H1 (cell line): ENCODE results near the gene PPP1R1B. TPM values are rescaled to one million over a fixed set of nuclear protein-coding genes. Genes with fewer than 3 reads are reported as not detected.
A peak's percentile ranks its signal among the peaks of the same experiment; 100 is the strongest.

Experiments
- CTCF ChIA-PET: fragments of 300-600 bp; sonication (Branson Sonifier 250); formaldehyde crosslinking; loops from one replicate; lab custom pipeline; 2021; ENCODE audit not compliant: partially characterized antibody; lab: Charles Lee
- POLR2A ChIA-PET: fragments of 300-600 bp; sonication (Branson Sonifier 250); formaldehyde crosslinking; loops from one replicate; lab custom pipeline; 2021; ENCODE audit warnings: inconsistent platforms; ENCODE audit not compliant: partially characterized antibody; lab: Charles Lee
- DNase-seq, 2 experiments: peaks; one replicate each; pipeline versions ENCODE4 v3.0.0 to v3.0.0-alpha.2; 2010 to 2022; ENCODE audit warnings: low spot score in 2 of 2, low read depth in 1 of 2, mixed read lengths in 1 of 2
- FAIRE-seq: peaks from 2 replicates; lab custom pipeline; 2011; peaks lifted over from hg19 to GRCh38; lab: Jason Lieb, UNC
- H2AFZ ChIP-seq: 2 replicates; pipeline ENCODE4 v1.8.1; 2012; ENCODE audit warnings: low read length, inconsistent platforms
- H2AK5ac ChIP-seq: 2 replicates; pipeline ENCODE4 v1.6.1; 2013; ENCODE audit warnings: low read depth, low read length
- H2BK120ac ChIP-seq: replicated peaks from 2 replicates; pipeline ENCODE3; 2013; ENCODE audit warnings: low read depth, low read length, inconsistent platforms
- H2BK12ac ChIP-seq: 2 replicates; pipeline ENCODE4 v1.6.1; 2013; ENCODE audit warnings: low read depth, low read length
- H2BK15ac ChIP-seq: 2 replicates; pipeline ENCODE4 v1.6.1; 2013; ENCODE audit warnings: low read length
- H2BK20ac ChIP-seq: 2 replicates; pipeline ENCODE4 v1.6.1; 2013; ENCODE audit warnings: low read length
- H2BK5ac ChIP-seq: 2 replicates; pipeline ENCODE4 v1.6.1; 2013; ENCODE audit warnings: low read depth, low read length
- H3K14ac ChIP-seq: 2 replicates; pipeline ENCODE4 v1.6.1; 2013; ENCODE audit warnings: inconsistent platforms; ENCODE audit not compliant: insufficient read length
- H3K18ac ChIP-seq: 2 replicates; pipeline ENCODE4 v1.6.1; 2013; ENCODE audit warnings: low read length; ENCODE audit errors: extremely low read depth
- H3K23ac ChIP-seq: 2 replicates; pipeline ENCODE4 v1.6.1; 2013; ENCODE audit warnings: inconsistent platforms; ENCODE audit not compliant: insufficient read length
- H3K23me2 ChIP-seq: 2 replicates; pipeline ENCODE4 v1.6.1; 2013; ENCODE audit warnings: low read depth, low read length
- H3K27ac ChIP-seq: 2 replicates; pipeline ENCODE4 v1.6.1; 2011; ENCODE audit warnings: low read depth, low read length, inconsistent platforms
- H3K27me3 ChIP-seq, 4 experiments: replicated peaks in 1 of 4; 1 replicate in 1 of 4; 2 replicates in 3 of 4; pipeline versions ENCODE4 v1.6.1 to v1.8.1; 2011 to 2013; ENCODE audit warnings: low read length in 3 of 4, mild to moderate bottlenecking in 3 of 4, inconsistent platforms in 2 of 4, mixed read lengths in 2 of 4, moderate library complexity in 1 of 4; ENCODE audit not compliant: control insufficient read depth in 3 of 4, insufficient read depth in 3 of 4; ENCODE audit errors: extremely low read depth in 1 of 4
- H3K36me3 ChIP-seq, 4 experiments: 2 replicates each; pipeline versions ENCODE4 v1.6.1 to v1.8.1; 2011 to 2013; ENCODE audit warnings: mild to moderate bottlenecking in 4 of 4, low read length in 3 of 4, moderate library complexity in 2 of 4, control low read depth in 1 of 4, inconsistent platforms in 1 of 4; ENCODE audit not compliant: insufficient read depth in 4 of 4, control insufficient read depth in 2 of 4
- H3K4ac ChIP-seq: replicated peaks from 2 replicates; pipeline ENCODE3; 2013; ENCODE audit warnings: low read length, low read depth, mixed read lengths, inconsistent platforms; ENCODE audit not compliant: insufficient read length
- H3K4me1 ChIP-seq, 4 experiments: replicated peaks in 1 of 4; 1 replicate in 1 of 4; 2 replicates in 3 of 4; pipeline versions ENCODE4 v1.6.1 to v1.8.1; 2011 to 2013; ENCODE audit warnings: low read length in 3 of 4, inconsistent platforms in 2 of 4, mixed read lengths in 1 of 4; ENCODE audit not compliant: insufficient read depth in 4 of 4, control insufficient read depth in 3 of 4
- H3K4me2 ChIP-seq, 2 experiments: 2 replicates each; pipeline versions ENCODE4 v1.6.1 to v1.8.1; 2011 to 2013; ENCODE audit warnings: low read depth in 2 of 2, low read length in 2 of 2, control low read depth in 1 of 2, inconsistent platforms in 1 of 2, mild to moderate bottlenecking in 1 of 2; ENCODE audit not compliant: insufficient read depth in 1 of 2
- H3K4me3 ChIP-seq, 4 experiments: fragments of 200-600, 300-600 bp in 1 of 4; sonication (generic), shearing (Covaris generic), sonication (Bioruptor Twin) in 1 of 4; 2 replicates each; pipeline versions ENCODE4 v1.5.1 to v1.8.1; 2011 to 2016; ENCODE audit warnings: low read length in 4 of 4, low read depth in 3 of 4, control low read depth in 2 of 4, inconsistent platforms in 2 of 4, mild to moderate bottlenecking in 2 of 4, mixed read lengths in 1 of 4, moderate library complexity in 1 of 4; ENCODE audit not compliant: insufficient read depth in 2 of 4; ENCODE audit errors: extremely low read depth in 1 of 4
- H3K56ac ChIP-seq: replicated peaks from 2 replicates; pipeline ENCODE3; 2013; ENCODE audit warnings: low read depth, mild to moderate bottlenecking, mixed read lengths, low read length, inconsistent platforms; ENCODE audit not compliant: insufficient read length
- H3K79me1 ChIP-seq: 2 replicates; pipeline ENCODE4 v1.6.1; 2013; ENCODE audit warnings: low read depth, low read length, control low read depth
- H3K79me2 ChIP-seq, 2 experiments: 2 replicates each; pipeline versions ENCODE4 v1.6.1 to v1.8.1; 2012 to 2013; ENCODE audit warnings: low read length in 2 of 2, mild to moderate bottlenecking in 2 of 2, inconsistent platforms in 1 of 2; ENCODE audit not compliant: insufficient read depth in 2 of 2, control insufficient read depth in 1 of 2
- H3K9ac ChIP-seq, 4 experiments: replicated peaks in 1 of 4; 1 replicate in 1 of 4; 2 replicates in 3 of 4; pipeline versions ENCODE4 v1.6.1 to v1.8.1; 2011 to 2013; ENCODE audit warnings: low read depth in 3 of 4, low read length in 3 of 4, control low read depth in 2 of 4, mild to moderate bottlenecking in 2 of 4, moderate library complexity in 2 of 4, inconsistent platforms in 1 of 4; ENCODE audit errors: extremely low read depth in 1 of 4
- H3K9me3 ChIP-seq, 2 experiments: 2 replicates each; pipeline versions ENCODE4 v1.6.1 to v1.8.1; 2012 to 2013; ENCODE audit warnings: mild to moderate bottlenecking in 2 of 2, moderate library complexity in 2 of 2, control low read depth in 1 of 2, inconsistent platforms in 1 of 2, low read depth in 1 of 2, low read length in 1 of 2, mixed read lengths in 1 of 2; ENCODE audit not compliant: insufficient read depth in 2 of 2
- H4K20me1 ChIP-seq, 2 experiments: replicated peaks in 1 of 2; 2 replicates each; pipeline versions ENCODE3 to v1.8.1; 2011 to 2013; ENCODE audit warnings: inconsistent platforms in 2 of 2, low read length in 2 of 2, mild to moderate bottlenecking in 1 of 2; ENCODE audit not compliant: insufficient read depth in 2 of 2, control insufficient read depth in 1 of 2
- H4K5ac ChIP-seq: 2 replicates; pipeline ENCODE4 v1.6.1; 2013; ENCODE audit warnings: low read length, low read depth, mixed read lengths, inconsistent platforms; ENCODE audit not compliant: insufficient read length
- H4K8ac ChIP-seq: 2 replicates; pipeline ENCODE4 v1.8.0; 2013; ENCODE audit warnings: mild to moderate bottlenecking, moderate library complexity, low read length, inconsistent platforms; ENCODE audit not compliant: insufficient read depth; ENCODE audit errors: extremely low read depth
- H4K91ac ChIP-seq: replicated peaks from 2 replicates; pipeline ENCODE3; 2013; ENCODE audit warnings: low read length, mixed read lengths, inconsistent platforms; ENCODE audit not compliant: insufficient read length
- CBX5 ChIP-seq: fragments of 300-800, 300-1000 bp; sonication (generic); IDR thresholded peaks from 2 replicates; pipeline ENCODE4 v1.7.1; 2016; ENCODE audit warnings: antibody characterized with exemption, low read length, low read depth
- RXRA ChIP-seq: IDR thresholded peaks from 2 replicates; pipeline ENCODE4 v1.6.1; 2011; ENCODE audit warnings: low read depth, mild to moderate bottlenecking, low read length, moderate library complexity; ENCODE audit not compliant: insufficient read depth
- SIN3A ChIP-seq, 2 experiments: IDR thresholded peaks in 1 of 2; conservative IDR thresholded peaks in 1 of 2; 2 replicates each; pipeline ENCODE4 v1.6.1; 2011 to 2012; ENCODE audit warnings: low read length in 2 of 2, improper control_type of control experiment in 1 of 2, low read depth in 1 of 2, mild to moderate bottlenecking in 1 of 2
- WGBS, 2 experiments: shearing (Covaris generic) in 1 of 2; methylation state at CpG; one replicate each; pipeline versions ENCODE4 v1.1.6 to v1.1.7; 2013 to 2015; ENCODE audit warnings: low lambda C conversion rate in 2 of 2, mixed read lengths in 2 of 2, inconsistent platforms in 1 of 2, low coverage in 1 of 2, missing lambda C conversion rate in 1 of 2; ENCODE audit not compliant: insufficient replicate concordance in 2 of 2, insufficient coverage in 1 of 2, insufficient read length in 1 of 2; ENCODE audit errors: extremely low coverage in 1 of 2, missing lambda C conversion rate in 1 of 2; 5-methylcytosine and 5-hydroxymethylcytosine counted together
- polyA plus RNA-seq, 7 experiments: library from polyadenylated mRNA; depleted of rRNA in 3 of 7; stranded (reverse) in 5 of 7; unstranded in 2 of 7; fragments of >200 nt in 5 of 7; fragments of 200-250 nt in 2 of 7; gene quantifications; 1 replicate in 5 of 7; 2 replicates in 1 of 7; 4 replicates in 1 of 7; pipeline versions ENCODE4 v1.2.1 to v1.2.3, GENCODE V29; 2011 to 2013; ENCODE audit warnings: missing spikeins in 2 of 7, mixed read lengths in 2 of 7
- total RNA-seq: library from RNA; stranded (reverse); fragmentation: NEBNext Ultra II Directional; extraction: Animal tissue kit (Norgen Biotek cat#: 25700); gene quantifications from 2 replicates; pipeline ENCODE4 v1.2.1, GENCODE V29; 2021

PPP1R1B gene
- total and polyA plus RNA-seq, 2 of the 8 experiments (the other 6 are each of a cell fraction or from before 2014, with no cell fraction given) = 10.7 to 22.3 TPM

GRCh38 chr17:39653316-39653661 is 26.5 kb downstream of the PPP1R1B start:
- peak overlapping the region; percentile 64; the same call in 1 of the 2 replicates for H3K18ac ChIP-seq
- peak overlapping the region; percentile 33 for H3K4ac ChIP-seq
- POLR2A ChIA-PET = interaction anchor here (0.7 to 5.2 kb wide), 11 partner anchors 8 to 48 kb away, joined by 3 to 22 read pairs (median 3); partner anchors contain the start of genes PNMT, STARD3 and TCAP
- no peak overlapping the region for H3K4me3 ChIP-seq
- H3K4me2 ChIP-seq = peak overlapping the region; percentile 8 to 14; a peak in 2 of 4 replicates
- WGBS, 2 experiments = 94% methylated on average over 12 of the region's 12 CpGs; no CpG with 5 or more reads in 1 of the 2 experiments
- H3K79me2 ChIP-seq = peaks cover 0 to 2% of the 10 kb centered on the region in 2 experiments; a peak in 1 of 4 replicates
- FAIRE-seq = no peak
- H4K5ac ChIP-seq = peak overlapping the region; percentile 20
- peaks cover 5 to 27% (median 20%) of the 10 kb centered on the region in 4 experiments for H3K4me1 ChIP-seq
- H2AFZ ChIP-seq = no peak overlapping the region
- H3K27ac ChIP-seq = peak overlapping the region; percentile 53; the same call in 1 of the 2 replicates
- peaks cover 1 to 2% of the 10 kb centered on the region in 2 experiments for H4K20me1 ChIP-seq
- H4K8ac ChIP-seq = peak overlapping the region; percentile 46; the same call in 1 of the 2 replicates
- no peak overlapping the region for H3K14ac ChIP-seq
- H3K79me1 ChIP-seq = peaks cover 2% of the 10 kb centered on the region; the same call in 1 of the 2 replicates
- H2BK5ac ChIP-seq = peak overlapping the region; percentile 68; the same call in 1 of the 2 replicates
- peak overlapping the region; percentile 13 for H4K91ac ChIP-seq
- H2BK120ac ChIP-seq = no peak overlapping the region
- H2BK12ac ChIP-seq = no peak overlapping the region
- H2BK20ac ChIP-seq = no peak overlapping the region
- DNase-seq = no peak
- no peaks in the 10 kb centered on the region; the same call in 1 of the 2 replicates for H3K23me2 ChIP-seq
- peak overlapping the region; percentile 99; the same call in 1 of the 2 replicates for H2BK15ac ChIP-seq
- H3K36me3 ChIP-seq = no peaks in the 10 kb centered on the region
- no peak for TF ChIP-seq RXRA
- 0 out of 4 replicates have a peak, but pooled peaks of 1 of the 2 experiments have one; percentile 7 for TF ChIP-seq SIN3A (conservative IDR thresholded peaks at IDR 0.05 in 1 of 2, IDR thresholded peaks at IDR 0.05 in 1 of 2; ENCODE audit: low read depth in 1 of 2, low read length in 2 of 2)
- no peak for TF ChIP-seq CBX5
- H3K56ac ChIP-seq = no peak overlapping the region
- H3K27me3 ChIP-seq = no peaks in the 10 kb centered on the region
- H3K23ac ChIP-seq = no peak overlapping the region
- H3K9me3 ChIP-seq = no peaks in the 10 kb centered on the region
- H2AK5ac ChIP-seq = peak overlapping the region; percentile 26; the same call in 1 of the 2 replicates
- CTCF ChIA-PET = interaction anchor here (0.5 to 49.2 kb wide), 17 partner anchors 12 to 190 kb away, joined by 3 to 1885 read pairs (median 4); partner anchors contain the start of genes ERBB2, GRB7, MIEN1 and PGAP3
- no peak overlapping the region for H3K9ac ChIP-seq
